Measurements from ENCODE around the gene PTTG2.

- TF ChIP-seq CTCF (IDR thresholded peaks at IDR 0.05): no peak
- no peak for TF ChIP-seq POLR2A (IDR thresholded peaks at IDR 0.05)
Measured at GRCh38 chr4:37991623-37992410, 31.6 kb downstream of the PTTG2 start.
